Measurements from ENCODE around the gene CANX.
"Not testable (repeated sequence)": the region's sequence is repeated elsewhere in the genome, so short reads cannot be mapped to it uniquely, and the experiment has no call there.

CANX gene, protein sequence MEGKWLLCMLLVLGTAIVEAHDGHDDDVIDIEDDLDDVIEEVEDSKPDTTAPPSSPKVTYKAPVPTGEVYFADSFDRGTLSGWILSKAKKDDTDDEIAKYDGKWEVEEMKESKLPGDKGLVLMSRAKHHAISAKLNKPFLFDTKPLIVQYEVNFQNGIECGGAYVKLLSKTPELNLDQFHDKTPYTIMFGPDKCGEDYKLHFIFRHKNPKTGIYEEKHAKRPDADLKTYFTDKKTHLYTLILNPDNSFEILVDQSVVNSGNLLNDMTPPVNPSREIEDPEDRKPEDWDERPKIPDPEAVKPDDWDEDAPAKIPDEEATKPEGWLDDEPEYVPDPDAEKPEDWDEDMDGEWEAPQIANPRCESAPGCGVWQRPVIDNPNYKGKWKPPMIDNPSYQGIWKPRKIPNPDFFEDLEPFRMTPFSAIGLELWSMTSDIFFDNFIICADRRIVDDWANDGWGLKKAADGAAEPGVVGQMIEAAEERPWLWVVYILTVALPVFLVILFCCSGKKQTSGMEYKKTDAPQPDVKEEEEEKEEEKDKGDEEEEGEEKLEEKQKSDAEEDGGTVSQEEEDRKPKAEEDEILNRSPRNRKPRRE

GRCh38 chr5:179698935-179699615 is at the start of gene CANX:
CANX (plus strand) TSS chr5:179698967; CDS start chr5:179705682, 6,715 bp downstream.
- H3K36me3 ChIP-seq (ENCODE audit: control insufficient read depth, insufficient read depth, low read length), result no peaks in the 10 kb centered on the region
- H3K4me3 ChIP-seq (ENCODE audit: low read length), result peak within 1 kb of the TSS; percentile 95
- H3K27me3 ChIP-seq (ENCODE audit: control insufficient read depth, insufficient read depth, low read length), result no peaks in the 10 kb centered on the region
- H3K27ac ChIP-seq (ENCODE audit: low read depth, low read length), result peak within 1 kb of the TSS; percentile 96
- peak within 1 kb of the TSS; percentile 96 for H3K9ac ChIP-seq (ENCODE audit: low read length)
- H3K4me1 ChIP-seq (ENCODE audit: control insufficient read depth, insufficient read depth, low read length), result peaks cover 14% of the 10 kb centered on the region

- H3K4me1 ChIP-seq (ENCODE audit: control insufficient read depth, insufficient read depth, low read length); H3K36me3 ChIP-seq (ENCODE audit: control insufficient read depth, insufficient read depth, low read length); H3K27ac ChIP-seq (ENCODE audit: low read depth, low read length); H3K4me3 ChIP-seq (ENCODE audit: low read length); H3K9ac ChIP-seq (ENCODE audit: low read length); H3K27me3 ChIP-seq (ENCODE audit: control insufficient read depth, insufficient read depth, low read length): not testable (repeated sequence)
These were observed 49.5 kb upstream of the CANX start for GRCh38 chr5:179649166-179649703.

- H3K4me1 ChIP-seq (ENCODE audit: control insufficient read depth, insufficient read depth, low read length); H3K36me3 ChIP-seq (ENCODE audit: control insufficient read depth, insufficient read depth, low read length); H3K4me3 ChIP-seq (ENCODE audit: low read length); H3K27me3 ChIP-seq (ENCODE audit: control insufficient read depth, insufficient read depth, low read length); H3K9ac ChIP-seq (ENCODE audit: low read length); H3K27ac ChIP-seq (ENCODE audit: low read depth, low read length): not testable (repeated sequence)
These were observed 48.5 kb upstream of the CANX start for GRCh38 chr5:179650245-179650644.

DNA sequence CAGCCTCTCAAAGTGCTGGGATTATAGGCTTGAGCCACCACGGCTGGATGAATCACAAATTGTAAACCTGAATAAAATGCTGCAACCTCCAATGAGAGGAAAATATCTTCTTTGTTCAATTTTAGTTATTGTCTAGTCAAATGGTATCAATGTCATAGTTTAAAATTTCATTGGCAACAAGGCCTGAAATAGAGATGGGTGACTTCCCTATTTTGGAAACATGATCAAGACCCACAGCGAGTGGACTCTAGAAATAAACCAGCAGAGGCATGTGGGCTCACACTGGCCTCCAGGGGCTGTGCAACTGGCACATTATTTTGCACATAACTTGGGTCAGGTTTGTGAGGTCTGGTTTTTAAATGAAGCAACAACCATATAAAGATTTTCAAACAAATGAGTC is 45.6 kb upstream of the CANX start:
- H3K4me1 ChIP-seq (ENCODE audit: control insufficient read depth, insufficient read depth, low read length); H3K36me3 ChIP-seq (ENCODE audit: control insufficient read depth, insufficient read depth, low read length); H3K4me3 ChIP-seq (ENCODE audit: low read length); H3K9ac ChIP-seq (ENCODE audit: low read length); H3K27ac ChIP-seq (ENCODE audit: low read depth, low read length); H3K27me3 ChIP-seq (ENCODE audit: control insufficient read depth, insufficient read depth, low read length): not testable (repeated sequence)

DNA sequence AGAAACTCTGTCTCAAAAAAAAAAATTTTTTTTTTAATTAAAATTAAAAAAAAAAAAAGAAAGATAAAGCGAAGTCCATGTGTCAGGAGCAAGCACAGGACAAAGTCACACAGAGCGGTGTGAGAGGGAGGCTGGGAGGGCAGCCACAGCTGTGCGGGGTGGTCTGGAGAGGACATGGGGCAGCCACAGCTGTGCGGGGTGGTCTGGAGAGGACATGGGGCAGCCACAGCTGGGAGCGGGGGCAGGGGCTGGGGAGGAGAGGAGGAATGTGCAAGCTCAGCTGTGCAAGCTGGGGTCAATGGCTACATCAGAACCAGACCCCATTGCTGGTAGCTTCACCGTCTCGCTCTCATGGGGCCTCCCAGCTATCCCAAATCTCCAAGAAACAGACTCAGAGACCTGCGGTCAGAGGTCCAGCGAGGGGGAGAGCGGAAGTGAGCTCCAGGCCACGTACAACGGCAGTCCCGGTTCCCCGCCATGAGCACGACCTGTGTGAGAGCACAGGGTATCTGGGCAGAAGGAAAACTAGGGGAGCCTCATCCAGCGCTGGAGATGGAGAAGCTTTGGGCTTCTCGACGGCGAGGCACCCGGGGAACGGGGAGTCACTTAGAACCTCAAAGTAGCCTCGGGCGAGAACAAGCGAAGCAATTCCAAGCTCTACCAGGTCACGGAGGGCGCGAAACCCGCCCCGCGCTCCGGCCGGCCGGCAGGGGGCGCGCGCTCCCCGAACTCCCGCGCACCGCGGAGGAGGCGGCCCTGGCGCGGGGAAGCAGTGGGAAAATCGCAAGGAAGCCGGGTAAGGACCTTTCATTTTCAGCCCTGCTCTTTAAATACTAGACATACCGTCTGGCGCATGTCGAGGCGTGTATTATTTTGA is 41.2 kb upstream of the CANX start:
- not testable (repeated sequence) for H3K4me1 ChIP-seq (ENCODE audit: control insufficient read depth, insufficient read depth, low read length); H3K4me3 ChIP-seq (ENCODE audit: low read length); H3K36me3 ChIP-seq (ENCODE audit: control insufficient read depth, insufficient read depth, low read length); H3K27ac ChIP-seq (ENCODE audit: low read depth, low read length); H3K27me3 ChIP-seq (ENCODE audit: control insufficient read depth, insufficient read depth, low read length); H3K9ac ChIP-seq (ENCODE audit: low read length)

DNA sequence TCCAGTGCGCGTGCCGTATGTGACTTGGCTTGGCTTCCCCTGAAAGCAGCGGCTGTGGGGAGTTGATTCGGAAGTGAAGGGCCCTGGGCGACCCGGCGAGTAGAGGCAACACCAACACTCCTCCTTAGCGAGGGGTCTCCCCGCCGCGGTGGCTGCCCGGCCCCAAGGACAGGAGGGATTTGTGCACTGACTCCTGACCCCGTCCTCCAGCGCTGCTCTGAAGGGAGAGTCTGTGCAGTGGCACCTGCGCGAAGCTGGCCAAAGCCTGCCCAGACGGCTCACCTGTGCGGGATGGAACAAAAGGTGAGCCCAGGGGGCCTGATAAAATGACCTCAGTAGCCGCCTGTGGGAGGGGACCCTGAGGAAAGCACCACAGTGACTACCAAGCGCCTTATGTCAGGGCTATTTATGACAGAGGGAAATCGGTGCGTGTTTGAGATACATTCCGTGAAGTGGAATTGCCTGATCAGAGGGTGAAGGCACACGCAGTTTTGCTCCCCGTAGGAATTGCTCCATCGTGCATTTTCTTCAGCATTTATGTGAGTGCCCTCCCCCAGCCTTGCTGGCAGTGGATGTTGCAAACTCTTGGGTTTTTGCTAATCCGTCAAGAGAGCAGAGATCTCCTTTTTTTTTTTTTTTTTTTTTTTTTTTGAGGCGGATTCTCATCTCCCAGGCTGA is 40.4 kb upstream of the CANX start:
- H3K4me1 ChIP-seq (ENCODE audit: control insufficient read depth, insufficient read depth, low read length); H3K36me3 ChIP-seq (ENCODE audit: control insufficient read depth, insufficient read depth, low read length); H3K27me3 ChIP-seq (ENCODE audit: control insufficient read depth, insufficient read depth, low read length); H3K9ac ChIP-seq (ENCODE audit: low read length): not testable (repeated sequence)
- H3K4me3 ChIP-seq (ENCODE audit: low read length), result peak overlapping the region; percentile 82
- H3K27ac ChIP-seq (ENCODE audit: low read depth, low read length), result peak overlapping the region; percentile 11

GRCh38 chr5:179661647-179662046 is 37.1 kb upstream of the CANX start:
- not testable (repeated sequence) for H3K36me3 ChIP-seq (ENCODE audit: control insufficient read depth, insufficient read depth, low read length); H3K27me3 ChIP-seq (ENCODE audit: control insufficient read depth, insufficient read depth, low read length); H3K27ac ChIP-seq (ENCODE audit: low read depth, low read length); H3K4me1 ChIP-seq (ENCODE audit: control insufficient read depth, insufficient read depth, low read length); H3K4me3 ChIP-seq (ENCODE audit: low read length); H3K9ac ChIP-seq (ENCODE audit: low read length)

DNA sequence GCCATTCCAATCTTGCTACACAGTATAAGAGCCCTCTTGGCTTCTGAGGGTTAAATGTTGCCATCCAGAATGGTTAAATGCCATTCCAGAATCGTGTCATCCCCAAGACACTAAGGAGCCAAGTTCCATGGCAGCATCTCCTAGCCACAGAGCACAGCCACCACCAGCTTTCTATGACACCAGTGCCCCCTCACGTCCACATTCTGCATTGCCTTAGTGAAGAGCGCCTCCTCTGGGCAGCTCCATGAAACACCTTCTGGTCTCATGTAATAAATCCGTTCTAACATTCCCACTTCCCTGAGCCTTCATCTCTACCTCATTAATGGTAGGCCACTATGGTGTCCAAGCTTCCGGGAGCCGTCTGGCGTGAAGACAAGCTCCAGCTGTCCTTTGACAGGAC is 30.4 kb upstream of the CANX start:
- Histone ChIP-seq H3K4me3 (ENCODE audit: low read length) (no peak overlapping the region), H3K4me1 (ENCODE audit: control insufficient read depth, insufficient read depth, low read length) (no peaks in the 10 kb centered on the region), H3K9ac (ENCODE audit: low read length) (no peak overlapping the region), H3K27ac (ENCODE audit: low read depth, low read length) (no peak overlapping the region), H3K36me3 (ENCODE audit: control insufficient read depth, insufficient read depth, low read length) (no peaks in the 10 kb centered on the region), H3K27me3 (ENCODE audit: control insufficient read depth, insufficient read depth, low read length) (no peaks in the 10 kb centered on the region)

GRCh38 chr5:179678223-179679013 is 20.3 kb upstream of the CANX start:
- no peaks in the 10 kb centered on the region for H3K36me3 ChIP-seq (ENCODE audit: control insufficient read depth, insufficient read depth, low read length)
- peaks cover 7% of the 10 kb centered on the region for H3K4me1 ChIP-seq (ENCODE audit: control insufficient read depth, insufficient read depth, low read length)
- H3K27me3 ChIP-seq (ENCODE audit: control insufficient read depth, insufficient read depth, low read length), result no peaks in the 10 kb centered on the region
- peak overlapping the region; percentile 92 for H3K27ac ChIP-seq (ENCODE audit: low read depth, low read length)
- peak overlapping the region; percentile 97 for H3K4me3 ChIP-seq (ENCODE audit: low read length)
- peak overlapping the region; percentile 95 for H3K9ac ChIP-seq (ENCODE audit: low read length)

DNA sequence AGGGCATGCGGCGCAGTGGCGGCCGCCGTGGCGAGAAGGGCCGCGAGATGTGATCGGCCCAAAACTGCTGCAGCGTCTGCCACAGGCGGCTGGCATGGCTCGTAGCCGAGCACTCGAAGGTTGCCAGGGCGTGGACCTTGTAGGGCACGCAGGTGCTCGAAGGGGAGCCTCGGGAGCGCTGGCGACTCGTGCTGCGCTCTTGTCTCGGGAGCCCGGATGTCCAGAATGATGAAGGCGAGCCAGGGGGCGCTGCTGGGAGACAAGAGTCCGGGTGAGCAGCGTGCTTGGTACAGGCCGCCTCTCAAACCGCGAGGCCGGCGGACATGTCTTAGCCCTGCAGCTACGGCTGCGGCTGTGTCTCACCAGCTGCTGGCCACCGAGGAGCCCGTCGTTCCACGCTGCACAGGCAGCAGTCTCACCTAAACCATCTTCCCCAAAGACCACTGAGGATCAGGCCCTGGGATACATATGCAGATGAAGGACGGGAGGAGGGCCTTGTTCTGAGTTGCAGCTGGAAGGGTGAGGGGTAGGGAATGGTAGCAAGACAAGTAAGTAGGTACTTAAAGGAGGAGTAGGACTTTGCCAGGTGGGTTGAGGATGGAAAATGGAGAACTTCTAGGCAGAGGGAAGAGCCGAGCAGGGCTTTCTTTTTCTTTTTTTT is 19.6 kb upstream of the CANX start:
- Histone ChIP-seq H3K27ac (ENCODE audit: low read depth, low read length) (peak overlapping the region; percentile 92), H3K9ac (ENCODE audit: low read length) (peak overlapping the region; percentile 49), H3K4me3 (ENCODE audit: low read length) (peak overlapping the region; percentile 97), H3K27me3 (ENCODE audit: control insufficient read depth, insufficient read depth, low read length) (no peaks in the 10 kb centered on the region), H3K36me3 (ENCODE audit: control insufficient read depth, insufficient read depth, low read length) (no peaks in the 10 kb centered on the region), H3K4me1 (ENCODE audit: control insufficient read depth, insufficient read depth, low read length) (peaks cover 7% of the 10 kb centered on the region)
